Right lobe of liver (tissue), 6 donors: ENCODE results near the gene GP1BB. TPM values are rescaled to one million over a fixed set of nuclear protein-coding genes. Genes with fewer than 3 reads are reported as not detected.
A peak's percentile ranks its signal among the peaks of the same experiment; 100 is the strongest.

ENCODE experiments used
- ATAC-seq, 4 donors: fragments of 200-7000 bp; cut with Tn5 transposase; one replicate each; pipeline ENCODE4 v1.9.1; 2020; ENCODE audit warnings: mild to moderate bottlenecking in 4 of 4, moderate library complexity in 4 of 4
- DNase-seq, 3 donors: peaks; one replicate each; pipeline ENCODE4 v3.0.0-alpha.2; 2020
- H3K27ac ChIP-seq, 3 donors: fragments of 200-600 bp; one replicate each; pipeline ENCODE4 v1.8.0; 2022
- H3K27me3 ChIP-seq, 2 donors: fragments of 200-600 bp; one replicate each; pipeline ENCODE4 v1.8.0; 2022
- H3K36me3 ChIP-seq, 4 donors: fragments of 200-600 bp; sonication (generic) in 1 of 4; one replicate each; pipeline versions ENCODE4 v1.5.1 to v1.8.0; 2017 to 2022; ENCODE audit warnings: control low read depth in 1 of 4
- H3K4me1 ChIP-seq, 4 donors: fragments of 200-600 bp; sonication (generic) in 1 of 4; one replicate each; pipeline versions ENCODE4 v1.5.1 to v1.8.0; 2017 to 2022; ENCODE audit warnings: control low read depth in 1 of 4
- H3K4me3 ChIP-seq, 3 donors: fragments of 200-600 bp; one replicate each; pipeline ENCODE4 v1.8.0; 2022
- H3K9me3 ChIP-seq, 4 donors: fragments of 200-600 bp; sonication (generic) in 1 of 4; one replicate each; pipeline versions ENCODE4 v1.5.1 to v1.8.0; 2017 to 2022; ENCODE audit warnings: control low read depth in 1 of 4
- POLR2A ChIP-seq: fragments of 450-650 bp; IDR thresholded peaks from one replicate; pipeline ENCODE4 v1.6.1; 2017; ENCODE audit warnings: antibody characterized with exemption, mild to moderate bottlenecking
- WGBS: methylation state at CpG from one replicate; pipeline ENCODE4 v1.1.6; 2018; ENCODE audit warnings: low coverage, low lambda C conversion rate; ENCODE audit not compliant: insufficient coverage; ENCODE audit errors: missing lambda C conversion rate; 5-methylcytosine and 5-hydroxymethylcytosine counted together
- intact Hi-C, 2 donors: fragments of 100-400 bp; cut with DNase I; formaldehyde crosslinking; loops; one replicate each; pipeline versions ENCODE4 v1.11.2 to v1.14.1; 2022
- total RNA-seq, 6 experiments: library from RNA; depleted of rRNA in 2 of 6; stranded (reverse); fragments of >200 nt in 2 of 6; fragmentation: NEBNext Ultra II Directional in 3 of 6; extraction: Animal tissue kit (Norgen Biotek cat#: 25700) in 3 of 6; gene quantifications; one replicate each; pipeline versions ENCODE4 v1.1.0 to v1.2.4, GENCODE V29; 2016 to 2023
- TF ChIP-seq, protein P1 (sequence below), 4 donors: fragments of 200-600 bp in 3 of 4; fragments of 450-650 bp in 1 of 4; IDR thresholded peaks; one replicate each; pipeline versions ENCODE4 v1.5.1 to v1.8.0; 2016 to 2022; ENCODE audit warnings: antibody characterized with exemption in 4 of 4, mild to moderate bottlenecking in 2 of 4
- donor health status: DM: no; HTN: yes; CAD: no.
- donor health status: DM: no; HTN: no; CAD: no.
- donor health status: DM: no; HTN: no; CAD: no.
- donor health status: DM: no; HTN: yes; CAD: no.
- donor health status: DM: no; HTN: yes; CAD: no.

The GP1BB gene
- total RNA-seq, 6 experiments from 2014 or later, result 0.15 to 1.3 (median 0.62) TPM; not detected in 1

DNA sequence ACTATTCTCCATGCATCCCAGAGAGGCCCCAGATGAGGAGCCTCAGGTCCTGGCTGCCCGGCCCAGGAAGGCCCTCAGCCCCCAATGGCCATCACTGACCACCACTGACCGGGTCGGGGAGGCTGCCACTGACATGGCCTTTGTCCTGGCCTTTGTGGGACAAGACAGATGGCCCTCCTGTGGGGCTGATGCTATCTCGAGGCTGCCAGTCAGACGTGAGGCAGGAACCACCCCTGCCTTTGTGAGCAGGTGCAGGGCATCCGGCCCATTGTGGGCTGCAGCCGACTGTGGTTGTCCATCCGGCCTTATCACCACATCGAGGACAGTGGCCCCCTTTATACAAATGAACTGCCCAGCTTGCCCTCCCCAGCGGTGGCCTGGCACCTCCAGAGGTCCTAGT lies 5.5 kb downstream of the GP1BB start:
- H3K4me1 ChIP-seq, result peaks cover 0 to 9% (median 0%) of the 10 kb centered on the region in 4 donors
- H3K27ac ChIP-seq, result no peak overlapping the region
- TF ChIP-seq, protein P1, sequence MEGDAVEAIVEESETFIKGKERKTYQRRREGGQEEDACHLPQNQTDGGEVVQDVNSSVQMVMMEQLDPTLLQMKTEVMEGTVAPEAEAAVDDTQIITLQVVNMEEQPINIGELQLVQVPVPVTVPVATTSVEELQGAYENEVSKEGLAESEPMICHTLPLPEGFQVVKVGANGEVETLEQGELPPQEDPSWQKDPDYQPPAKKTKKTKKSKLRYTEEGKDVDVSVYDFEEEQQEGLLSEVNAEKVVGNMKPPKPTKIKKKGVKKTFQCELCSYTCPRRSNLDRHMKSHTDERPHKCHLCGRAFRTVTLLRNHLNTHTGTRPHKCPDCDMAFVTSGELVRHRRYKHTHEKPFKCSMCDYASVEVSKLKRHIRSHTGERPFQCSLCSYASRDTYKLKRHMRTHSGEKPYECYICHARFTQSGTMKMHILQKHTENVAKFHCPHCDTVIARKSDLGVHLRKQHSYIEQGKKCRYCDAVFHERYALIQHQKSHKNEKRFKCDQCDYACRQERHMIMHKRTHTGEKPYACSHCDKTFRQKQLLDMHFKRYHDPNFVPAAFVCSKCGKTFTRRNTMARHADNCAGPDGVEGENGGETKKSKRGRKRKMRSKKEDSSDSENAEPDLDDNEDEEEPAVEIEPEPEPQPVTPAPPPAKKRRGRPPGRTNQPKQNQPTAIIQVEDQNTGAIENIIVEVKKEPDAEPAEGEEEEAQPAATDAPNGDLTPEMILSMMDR (IDR thresholded peaks at IDR 0.05), result no peak
- no peak for TF ChIP-seq POLR2A
- H3K9me3 ChIP-seq, result no peaks in the 10 kb centered on the region
- no peak overlapping the region for H3K4me3 ChIP-seq
- H3K27me3 ChIP-seq, result no peaks in the 10 kb centered on the region
- ATAC-seq (no peak), DNase-seq (no peak)
- H3K36me3 ChIP-seq, result no peaks in the 10 kb centered on the region
- intact Hi-C loops, result no loop called here
- WGBS, result no CpG with 5 or more reads among the region's 10 CpGs

DNA sequence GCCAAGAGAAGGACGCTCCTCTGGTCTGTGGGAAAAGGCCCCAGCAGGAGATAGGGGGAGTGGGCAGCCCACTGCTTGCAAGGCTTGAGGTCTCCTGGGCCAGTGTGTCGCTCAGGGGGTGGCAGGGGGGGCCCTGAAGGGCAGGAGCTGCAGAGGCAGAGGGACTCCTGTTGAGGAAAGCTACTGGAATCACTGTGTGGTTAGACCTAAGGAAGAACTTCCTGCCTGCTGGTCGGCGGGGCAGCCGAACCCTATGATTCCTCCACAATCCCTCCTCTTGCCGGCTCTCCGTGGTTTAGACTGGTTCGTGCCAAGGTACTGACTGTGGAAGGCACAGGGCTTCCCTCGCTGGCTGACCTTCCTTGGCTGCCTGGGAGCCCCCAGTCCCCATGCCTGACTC lies 6.2 kb downstream of the GP1BB start:
- no peaks in the 10 kb centered on the region for H3K36me3 ChIP-seq
- WGBS, result no CpG with 5 or more reads among the region's 9 CpGs
- H3K4me3 ChIP-seq, result no peak overlapping the region
- H3K27ac ChIP-seq, result no peak overlapping the region
- ATAC-seq (no peak), DNase-seq (no peak)
- H3K27me3 ChIP-seq, result no peaks in the 10 kb centered on the region
- no peak for TF ChIP-seq POLR2A
- TF ChIP-seq, protein P1 (IDR thresholded peaks at IDR 0.05), result no peak
- H3K4me1 ChIP-seq, result peaks cover 0 to 7% (median 0%) of the 10 kb centered on the region in 4 donors
- no peaks in the 10 kb centered on the region for H3K9me3 ChIP-seq
- intact Hi-C loops, result no loop called here

DNA sequence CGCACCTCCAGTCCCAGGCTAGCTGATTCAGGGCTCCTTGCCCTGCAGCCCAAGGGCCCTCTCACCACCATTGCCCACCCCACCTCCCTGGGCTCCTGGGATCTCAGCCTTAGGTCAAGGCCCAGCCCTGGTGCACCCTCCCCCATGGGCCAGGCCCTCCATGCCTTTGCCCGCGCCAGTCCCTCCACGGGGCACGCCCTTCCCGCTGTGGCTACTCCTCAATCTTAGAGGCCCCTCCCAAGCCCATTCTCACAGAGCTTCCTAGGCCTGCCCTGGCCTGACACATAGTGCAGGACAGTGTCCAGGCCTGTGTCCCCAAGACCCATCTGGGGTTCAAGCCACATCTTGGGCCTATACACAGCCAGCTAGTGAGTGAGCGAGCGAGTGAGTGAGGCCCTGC lies 6.9 kb downstream of the GP1BB start:
- Histone ChIP-seq H3K27me3 (no peaks in the 10 kb centered on the region), H3K9me3 (no peaks in the 10 kb centered on the region), H3K27ac (no peak overlapping the region), H3K36me3 (no peaks in the 10 kb centered on the region), H3K4me1 (peaks cover 0 to 7% (median 0%) of the 10 kb centered on the region in 4 donors), H3K4me3 (no peak overlapping the region)
- ATAC-seq, result peak in 1 of 4 donors; percentile 1
- DNase-seq, result no peak
- intact Hi-C loops, result loop anchor here (5.0 kb wide), 1 partner anchor 182 kb away; no protein-coding TSS in a partner anchor
- TF ChIP-seq, protein P1 (IDR thresholded peaks at IDR 0.05), result no peak
- TF ChIP-seq POLR2A, result no peak
- 66% methylated on average over 4 of the region's 8 CpGs for WGBS

DNA sequence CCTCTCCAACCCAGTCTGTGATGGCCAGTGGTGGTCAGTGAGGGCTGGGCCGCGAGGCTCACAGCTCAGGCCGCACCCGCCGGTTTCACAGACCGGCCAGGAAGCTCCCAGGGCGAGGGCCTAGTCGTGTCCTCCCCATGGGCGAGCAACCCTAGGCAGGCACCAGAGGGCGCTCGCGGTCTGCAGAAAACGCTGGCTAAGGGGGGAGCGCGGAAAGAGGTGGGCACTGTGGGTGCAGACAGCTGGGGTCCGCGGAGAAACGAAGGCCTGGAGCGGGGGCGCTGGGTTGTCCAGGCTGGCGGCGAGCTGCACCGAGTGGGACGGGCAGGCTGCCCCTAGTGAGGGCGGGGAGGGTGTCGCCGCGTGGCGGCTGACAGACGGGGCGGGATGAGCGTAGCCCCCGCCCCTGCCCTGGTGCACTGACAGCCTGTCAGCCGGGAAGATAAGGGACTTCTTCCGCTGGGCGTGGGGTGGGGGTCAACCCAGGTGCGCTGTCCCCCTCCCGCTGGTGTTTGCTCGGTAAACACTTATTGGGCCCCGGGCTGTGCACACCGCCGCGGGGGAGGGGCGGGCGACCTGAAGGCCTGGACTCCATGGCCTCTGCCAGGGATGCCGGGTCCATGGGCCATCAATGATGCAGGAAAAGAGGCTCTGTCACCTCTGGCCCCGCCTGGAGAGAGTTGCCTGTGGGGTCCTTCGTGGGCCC lies 7.5 kb downstream of the GP1BB start:
- Histone ChIP-seq H3K27ac (no peak overlapping the region), H3K36me3 (no peaks in the 10 kb centered on the region), H3K9me3 (no peaks in the 10 kb centered on the region), H3K27me3 (no peaks in the 10 kb centered on the region), H3K4me1 (peaks cover 0 to 7% (median 0%) of the 10 kb centered on the region in 4 donors), H3K4me3 (peak overlapping the region; percentile 25 to 40 (median 39))
- no peak for TF ChIP-seq POLR2A
- TF ChIP-seq, protein P1 (IDR thresholded peaks at IDR 0.05), result peak; percentile 90 to 96 (median 95)
- DNase-seq, result peak; percentile 85 to 86 (median 85)
- WGBS, result 0% methylated on average over 6 of the region's 48 CpGs
- ATAC-seq, result peak; percentile 87 to 94 (median 92)
- intact Hi-C loops, result loop anchor here (5.0 kb wide), 1 partner anchor 181 kb away; no protein-coding TSS in a partner anchor
